ENCODE data around the gene ARHGAP28.

The ARHGAP28 gene, protein sequence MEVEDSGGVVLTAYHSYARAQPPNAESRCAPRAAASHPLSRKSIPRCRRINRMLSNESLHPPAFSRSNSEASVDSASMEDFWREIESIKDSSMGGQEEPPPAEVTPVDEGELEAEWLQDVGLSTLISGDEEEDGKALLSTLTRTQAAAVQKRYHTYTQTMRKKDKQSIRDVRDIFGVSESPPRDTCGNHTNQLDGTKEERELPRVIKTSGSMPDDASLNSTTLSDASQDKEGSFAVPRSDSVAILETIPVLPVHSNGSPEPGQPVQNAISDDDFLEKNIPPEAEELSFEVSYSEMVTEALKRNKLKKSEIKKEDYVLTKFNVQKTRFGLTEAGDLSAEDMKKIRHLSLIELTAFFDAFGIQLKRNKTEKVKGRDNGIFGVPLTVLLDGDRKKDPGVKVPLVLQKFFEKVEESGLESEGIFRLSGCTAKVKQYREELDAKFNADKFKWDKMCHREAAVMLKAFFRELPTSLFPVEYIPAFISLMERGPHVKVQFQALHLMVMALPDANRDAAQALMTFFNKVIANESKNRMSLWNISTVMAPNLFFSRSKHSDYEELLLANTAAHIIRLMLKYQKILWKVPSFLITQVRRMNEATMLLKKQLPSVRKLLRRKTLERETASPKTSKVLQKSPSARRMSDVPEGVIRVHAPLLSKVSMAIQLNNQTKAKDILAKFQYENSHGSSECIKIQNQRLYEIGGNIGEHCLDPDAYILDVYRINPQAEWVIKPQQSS

GRCh38 chr18:6729247-6730091 is at the start of gene ARHGAP28:
Gene ARHGAP28 (plus strand): TSS chr18:6729716. CDS start chr18:6729822, 106 bp downstream.
- peak; percentile 46 for TF ChIP-seq CTCF (IDR thresholded peaks at IDR 0.05; ENCODE audit: control insufficient read depth, extremely low read depth, insufficient read depth)
- DNase-seq (ENCODE audit: low read depth) = peak; percentile 77
- H3K4me3 ChIP-seq (ENCODE audit: low read depth, low read length) = peak within 1 kb of the TSS; percentile 72

DNA sequence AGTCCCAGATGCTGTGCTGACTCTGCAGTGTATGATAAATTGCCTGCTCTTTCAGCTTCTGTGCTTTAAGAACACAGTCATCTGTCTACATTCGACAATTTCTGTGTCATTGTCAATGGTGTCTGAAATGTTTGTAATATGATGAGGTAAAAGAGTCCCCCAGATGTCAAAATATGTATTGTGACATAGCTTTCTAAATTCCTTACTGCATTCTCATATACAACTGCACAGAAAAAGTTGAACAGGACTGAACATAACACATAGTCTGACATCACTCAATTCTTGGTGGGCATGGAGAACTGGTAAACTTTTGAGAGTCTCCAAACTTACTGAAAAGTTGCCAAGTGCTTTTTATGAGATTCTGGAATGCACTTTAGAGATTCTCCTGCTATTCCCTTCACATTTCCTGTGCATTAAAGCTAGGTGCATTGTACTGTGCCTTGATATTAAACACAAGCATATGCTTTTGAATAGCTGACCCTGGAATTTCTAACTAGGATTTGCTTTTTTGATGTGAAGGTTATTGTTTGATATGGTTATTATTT is 48.1 kb upstream of the ARHGAP28 start:
- DNase-seq (ENCODE audit: low read depth) = no peak
- no peak overlapping the region for H3K4me3 ChIP-seq (ENCODE audit: low read depth, low read length)
- TF ChIP-seq CTCF (IDR thresholded peaks at IDR 0.05; ENCODE audit: control insufficient read depth, extremely low read depth, insufficient read depth) = no peak

DNA sequence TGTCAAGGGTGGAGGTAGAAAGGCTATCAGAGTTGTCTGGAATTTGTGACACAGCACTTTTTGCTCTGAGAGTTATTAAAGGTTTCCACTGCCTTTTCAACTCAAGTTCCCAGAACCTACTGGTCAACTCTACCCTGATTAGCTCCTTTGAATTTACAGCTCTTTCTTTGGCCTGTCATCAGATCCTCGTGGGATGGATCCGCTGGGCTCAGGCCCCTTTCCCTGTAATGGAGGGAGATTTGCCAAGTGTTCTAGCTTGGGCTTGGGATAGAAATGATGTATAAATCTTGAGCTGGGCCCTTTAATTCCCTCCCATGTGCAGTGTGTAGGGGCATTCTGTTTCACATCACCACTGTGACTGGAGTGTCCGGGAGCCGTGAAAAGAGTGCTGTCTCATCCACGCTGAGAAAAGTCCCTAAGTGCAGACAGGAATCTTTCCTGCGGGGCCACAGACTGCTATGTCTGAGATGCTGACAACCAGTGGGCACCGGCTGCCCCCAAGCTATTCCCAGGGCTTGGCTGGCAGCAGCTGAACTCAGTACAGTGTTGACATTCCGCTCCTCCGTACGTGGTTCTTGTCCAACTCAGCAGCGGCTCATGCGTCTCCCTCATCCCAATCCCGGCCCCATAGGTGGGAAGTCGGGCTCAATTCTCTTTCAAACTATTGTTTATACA is 46.9 kb upstream of the ARHGAP28 start:
- no peak for DNase-seq (ENCODE audit: low read depth)
- no peak for TF ChIP-seq CTCF (IDR thresholded peaks at IDR 0.05; ENCODE audit: control insufficient read depth, extremely low read depth, insufficient read depth)
- H3K4me3 ChIP-seq (ENCODE audit: low read depth, low read length) = no peak overlapping the region

GRCh38 chr18:6683112-6683876 is 46.2 kb upstream of the ARHGAP28 start:
- H3K4me3 ChIP-seq (ENCODE audit: low read depth, low read length) = no peak overlapping the region
- no peak for DNase-seq (ENCODE audit: low read depth)
- TF ChIP-seq CTCF (IDR thresholded peaks at IDR 0.05; ENCODE audit: control insufficient read depth, extremely low read depth, insufficient read depth) = no peak

DNA sequence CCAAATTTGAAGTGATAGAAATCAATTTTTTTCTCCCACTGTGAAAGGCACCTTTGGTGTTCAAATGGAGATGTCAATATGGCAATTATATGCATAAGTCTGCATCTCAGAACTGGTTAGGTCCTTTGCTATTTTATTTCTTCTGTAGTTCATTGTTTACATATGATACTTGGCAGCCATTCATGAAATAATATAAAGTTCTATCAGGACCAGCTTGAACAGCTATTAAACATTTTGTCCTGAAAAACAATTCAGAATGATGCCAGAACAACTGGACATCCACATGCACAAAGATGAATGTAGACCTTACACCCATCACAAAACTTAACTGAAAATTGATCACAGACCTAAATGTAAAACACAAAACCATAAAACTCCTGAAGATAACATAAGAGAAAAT is 41.8 kb upstream of the ARHGAP28 start:
- DNase-seq (ENCODE audit: low read depth) = no peak
- no peak for TF ChIP-seq CTCF (IDR thresholded peaks at IDR 0.05; ENCODE audit: control insufficient read depth, extremely low read depth, insufficient read depth)
- H3K4me3 ChIP-seq (ENCODE audit: low read depth, low read length) = no peak overlapping the region

Data from LNCaP clone FGC (cell line).